K562 (cell line): Measurements from ENCODE around the gene ACOT13. TPM values are rescaled to one million over a fixed set of nuclear protein-coding genes. Genes with fewer than 3 reads are reported as not detected.

Experiments
- C11orf30 ChIP-seq: fragments of 450-650 bp; IDR thresholded peaks from 2 replicates; pipeline ENCODE4 v1.6.1; 2016; ENCODE audit warnings: low read depth, mild to moderate bottlenecking
- FOXA3 ChIP-seq, 2 experiments: fragments of 450-650 bp in 1 of 2; sonication (generic) in 1 of 2; formaldehyde crosslinking; IDR thresholded peaks in 1 of 2; conservative IDR thresholded peaks in 1 of 2; 2 replicates each; pipeline versions ENCODE4 v1.4.0 to v1.8.0; 2020 to 2022; ENCODE audit warnings: mild to moderate bottlenecking in 2 of 2, missing genetic modification reagents in 1 of 2
- KAT7 ChIP-seq: sonication (generic); formaldehyde crosslinking; IDR thresholded peaks from 2 replicates; pipeline ENCODE4 v1.8.0; 2022; ENCODE audit warnings: missing genetic modification reagents, mild to moderate bottlenecking, borderline replicate concordance
- MLLT1 ChIP-seq, 2 experiments: fragments of 450-650 bp; IDR thresholded peaks; 2 replicates each; pipeline ENCODE4 v1.6.1; 2016
- PHF8 ChIP-seq: fragments of 200-600 bp; sonication (generic); IDR thresholded peaks from 2 replicates; pipeline ENCODE4 v1.6.1; 2012; ENCODE audit warnings: mixed run types, mild to moderate bottlenecking, inconsistent platforms, low read length, moderate library complexity, borderline replicate concordance
- POLR2A ChIP-seq: fragments of 450-650 bp; conservative IDR thresholded peaks from 2 replicates; pipeline ENCODE4 v1.6.1; 2016
- POLR2B ChIP-seq: fragments of 450-650 bp; IDR thresholded peaks from 2 replicates; pipeline ENCODE4 v1.6.1; 2018; ENCODE audit warnings: low read depth; ENCODE audit not compliant: partially characterized antibody
- PRDM10 ChIP-seq: fragments of 450-650 bp; IDR thresholded peaks from 2 replicates; pipeline ENCODE4 v1.6.1; 2018; ENCODE audit not compliant: partially characterized antibody
- SMARCA4 ChIP-seq: fragments of 450-650 bp; IDR thresholded peaks from 2 replicates; pipeline ENCODE4 v1.6.1; 2016
- SMARCC2 ChIP-seq: fragments of 450-650 bp; IDR thresholded peaks from 2 replicates; pipeline ENCODE4 v1.6.1; 2017; ENCODE audit warnings: antibody characterized with exemption, moderate library complexity, mild to moderate bottlenecking, low read depth
- SP1 ChIP-seq: sonication (generic); formaldehyde crosslinking; IDR thresholded peaks from 2 replicates; pipeline ENCODE4 v1.8.1; 2022; ENCODE audit warnings: mild to moderate bottlenecking, missing genetic modification reagents
- TAF1 ChIP-seq: IDR thresholded peaks from 2 replicates; pipeline ENCODE4 v1.6.1; 2011; ENCODE audit warnings: mild to moderate bottlenecking, low read length, moderate library complexity; ENCODE audit not compliant: insufficient read depth, control insufficient read depth, severe bottlenecking; ENCODE audit errors: extremely low read depth
- YY1 ChIP-seq, 3 experiments: IDR thresholded peaks; 2 replicates each; pipeline ENCODE4 v1.6.1; 2011; ENCODE audit warnings: low read length in 2 of 3, mild to moderate bottlenecking in 2 of 3, moderate library complexity in 2 of 3, borderline replicate concordance in 1 of 3, control low read depth in 1 of 3, low read depth in 1 of 3; ENCODE audit not compliant: insufficient read depth in 3 of 3, insufficient replicate concordance in 2 of 3, control insufficient read depth in 1 of 3, insufficient read length in 1 of 3; ENCODE audit errors: extremely low read depth in 1 of 3
- ZBTB26 ChIP-seq: fragments of 450-650 bp; formaldehyde crosslinking; IDR thresholded peaks from 2 replicates; pipeline ENCODE4 v1.4.0; 2022; ENCODE audit warnings: missing genetic modification characterization
- ZBTB33 ChIP-seq: sonication (generic); formaldehyde crosslinking; IDR thresholded peaks from 2 replicates; pipeline ENCODE4 v1.8.1; 2023; ENCODE audit warnings: mild to moderate bottlenecking, missing genetic modification reagents
- ZC3H4 ChIP-seq: sonication (generic); formaldehyde crosslinking; IDR thresholded peaks from 2 replicates; pipeline ENCODE4 v1.9.0; 2021; ENCODE audit warnings: missing genetic modification reagents, borderline replicate concordance
- ZFP30 ChIP-seq: fragments of 250-450 bp; sonication (Bioruptor Pico); IDR thresholded peaks from 2 replicates; pipeline ENCODE4 v1.8.0; 2022; ENCODE audit warnings: moderate library complexity, mild to moderate bottlenecking, inconsistent platforms, borderline replicate concordance
- polyA plus RNA-seq, 8 experiments: library from polyadenylated mRNA; depleted of rRNA in 4 of 8; stranded (reverse) in 5 of 8; unstranded in 3 of 8; fragments of >200 nt; fragmentation: Nextera tagmentation in 2 of 8; fragmentation: Illumina TruSeq in 1 of 8; extraction: Ambion mirVana in 2 of 8; extraction: Trizol in 1 of 8; gene quantifications; 2 replicates each; pipeline versions ENCODE4 v1.2.1 to v1.2.3, GENCODE V29; 2011 to 2014; ENCODE audit warnings: inconsistent platforms in 1 of 8, missing spikeins in 1 of 8
- total RNA-seq, 7 experiments: library from RNA; depleted of rRNA in 6 of 7; stranded (reverse); fragments of >200 nt in 6 of 7; fragmentation: Illumina TruSeq in 2 of 7; extraction: Trizol in 2 of 7; gene quantifications; 2 replicates each; pipeline versions ENCODE4 v1.2.1 to v1.2.3, GENCODE V29; 2011 to 2021; ENCODE audit warnings: low replicate concordance in 1 of 7

ACOT13 gene
- total and polyA plus RNA-seq, 9 of the 15 experiments (the other 6 are each of a cell fraction or from before 2014, with no cell fraction given), result 14.1 to 129 (median 65.7) TPM

GRCh38 chr6:24719125-24719971 is 52.5 kb downstream of the ACOT13 start, which contains the start of gene C6orf62 (continued):
- TF ChIP-seq PRDM10 (peak; percentile 25), YY1 (IDR thresholded peaks at IDR 0.05; ENCODE audit: borderline replicate concordance in 1 of 3, control insufficient read depth in 1 of 3, extremely low read depth in 1 of 3, insufficient read depth in 3 of 3, insufficient read length in 1 of 3, insufficient replicate concordance in 2 of 3, low read depth in 1 of 3, low read length in 2 of 3) (peak in 1 of 3 experiments; percentile 77), SP1 (CRISPR knock-in tag) (peak; percentile 29), SMARCA4 (peak; percentile 35), SMARCC2 (0 out of 2 replicates have a peak, but pooled peaks have one; percentile 39), ZC3H4 (CRISPR knock-in tag) (no peak), ZBTB26 (CRISPR knock-in tag) (no peak), ZFP30 (no peak), POLR2A (peak; percentile 59; the same call in 1 of the 2 replicates), C11orf30 (peak; percentile 71; the same call in 1 of the 2 replicates), MLLT1 (IDR thresholded peaks at IDR 0.05) (peak; percentile 37 to 71; a peak in 2 of 4 replicates), FOXA3 (CRISPR knock-in tag; conservative IDR thresholded peaks at IDR 0.05 in 1 of 2, IDR thresholded peaks at IDR 0.05 in 1 of 2) (no peak), TAF1 (peak; percentile 58), ZBTB33 (CRISPR knock-in tag) (no peak), POLR2B (peak; percentile 44), KAT7 (peak; percentile 52; the same call in 1 of the 2 replicates), PHF8 (no peak)
